ENCODE data around the gene TTC19. TPM values are rescaled to one million over a fixed set of nuclear protein-coding genes. Genes with fewer than 3 reads are reported as not detected.

Gene TTC19
- total RNA-seq, 6 experiments from 2014 or later: 10.4 to 15.4 (median 12.4) TPM

DNA sequence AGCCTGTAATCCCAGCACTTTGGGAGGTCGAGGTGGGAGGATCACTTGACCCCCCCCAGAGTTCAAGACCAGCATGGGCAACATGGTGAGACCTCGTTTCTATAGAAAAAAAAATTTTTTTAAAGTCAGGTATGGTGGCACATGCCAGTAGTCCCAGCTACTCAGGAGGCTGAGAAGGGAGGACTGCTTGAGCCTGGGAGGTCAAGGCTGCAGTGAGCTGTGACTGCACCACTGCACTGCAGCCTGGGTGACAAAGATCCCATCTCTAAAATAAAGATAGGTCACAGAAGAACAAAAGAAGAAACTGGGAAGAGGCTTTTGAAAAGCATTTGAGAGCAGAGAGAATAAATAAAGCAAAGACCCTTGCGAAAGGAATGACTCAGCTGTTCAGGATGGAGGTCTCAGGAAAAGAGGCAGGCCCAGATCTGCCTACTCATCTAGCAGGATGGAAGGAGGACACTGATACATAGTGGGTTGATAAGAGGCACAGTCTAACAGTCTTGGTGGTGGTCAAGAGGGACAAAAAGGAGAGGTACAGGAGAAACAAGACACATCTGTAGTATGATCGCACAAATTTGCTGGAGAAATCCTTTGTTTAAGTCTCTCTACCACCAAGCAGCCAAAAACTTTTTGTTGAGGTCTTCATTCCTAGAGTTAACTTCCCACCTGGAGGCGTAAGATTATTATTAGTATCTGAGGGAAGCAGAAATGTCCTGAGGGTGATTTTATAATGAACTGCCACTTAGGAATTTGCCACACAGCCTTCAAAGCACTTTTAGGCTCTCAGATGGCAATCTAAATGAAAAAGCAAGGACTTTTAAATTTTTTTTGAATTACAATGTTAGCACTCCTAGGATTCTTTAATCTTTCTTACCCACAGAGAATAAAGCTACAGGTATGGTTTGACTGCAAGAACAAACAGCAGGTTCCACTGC lies 17.7 kb upstream of the TTC19 start:
- H3K36me3 Mint-ChIP-seq (ENCODE audit: low read depth): peaks cover 19% of the 10 kb centered on the region
- no peaks in the 10 kb centered on the region for H3K9me3 Mint-ChIP-seq
- peaks cover 16% of the 10 kb centered on the region for H3K4me1 Mint-ChIP-seq (ENCODE audit: low read depth)
- H3K27ac Mint-ChIP-seq: peak overlapping the region; percentile 70
- no peak for DNase-seq
- peaks cover 1% of the 10 kb centered on the region; the same call in 1 of the 2 replicates for H3K27me3 Mint-ChIP-seq (ENCODE audit: insufficient read depth)
- no peak for TF ChIP-seq CTCF (IDR thresholded peaks at IDR 0.05)
- no peak overlapping the region for H3K4me3 Mint-ChIP-seq

- Mint-ChIP-seq H3K27ac (no peak overlapping the region), H3K4me3 (no peak overlapping the region), H3K36me3 (ENCODE audit: low read depth) (peaks cover 8% of the 10 kb centered on the region), H3K27me3 (ENCODE audit: insufficient read depth) (no peaks in the 10 kb centered on the region), H3K9me3 (peaks cover 1% of the 10 kb centered on the region; the same call in 1 of the 2 replicates), H3K4me1 (ENCODE audit: low read depth) (peaks cover 15% of the 10 kb centered on the region)
- no peak for DNase-seq
- no peak for TF ChIP-seq CTCF (IDR thresholded peaks at IDR 0.05)
These were observed 3.3 kb upstream of the TTC19 start for GRCh38 chr17:15996322-15996721.

DNA sequence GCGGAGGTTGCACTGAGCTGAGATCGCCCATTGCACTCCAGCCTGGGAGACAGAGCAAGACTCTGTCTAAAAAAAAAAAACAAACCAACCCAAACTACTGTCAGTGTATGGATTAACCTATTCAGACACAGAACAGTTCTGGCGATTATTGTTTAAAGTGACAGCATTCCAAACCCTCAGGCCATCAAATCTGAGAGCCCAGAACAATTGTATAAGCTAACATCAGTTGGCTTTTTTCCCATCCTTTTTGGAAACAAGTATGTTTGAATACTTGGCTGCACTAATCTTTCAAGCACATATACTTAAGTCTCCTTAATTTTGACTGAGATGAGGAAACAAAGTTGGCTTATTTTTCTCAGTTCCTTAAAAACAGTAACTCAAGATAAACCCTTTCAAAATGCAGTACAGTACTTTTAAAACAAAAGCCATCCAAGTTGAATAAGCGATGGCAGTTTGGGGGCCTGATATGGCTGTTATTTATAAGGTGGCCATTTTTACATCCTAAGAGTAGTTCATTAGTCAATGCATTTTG lies 1.5 kb upstream of the TTC19 start:
- no peak for TF ChIP-seq CTCF (IDR thresholded peaks at IDR 0.05)
- peaks cover 23% of the 10 kb centered on the region for H3K4me1 Mint-ChIP-seq (ENCODE audit: low read depth)
- H3K27ac Mint-ChIP-seq: peak overlapping the region; percentile 92
- peaks cover 23% of the 10 kb centered on the region for H3K36me3 Mint-ChIP-seq (ENCODE audit: low read depth)
- peaks cover 10% of the 10 kb centered on the region; the same call in 1 of the 2 replicates for H3K9me3 Mint-ChIP-seq
- peak overlapping the region; percentile 90; the same call in 1 of the 2 replicates for H3K4me3 Mint-ChIP-seq
- H3K27me3 Mint-ChIP-seq (ENCODE audit: insufficient read depth): no peaks in the 10 kb centered on the region; the same call in 1 of the 2 replicates
- no peak for DNase-seq

GRCh38 chr17:15999974-16000827 lies 577 bp downstream of the TTC19 start:
- H3K27ac Mint-ChIP-seq: peak overlapping the region; percentile 62
- no peaks in the 10 kb centered on the region; the same call in 1 of the 2 replicates for H3K27me3 Mint-ChIP-seq (ENCODE audit: insufficient read depth)
- peaks cover 10% of the 10 kb centered on the region; the same call in 1 of the 2 replicates for H3K9me3 Mint-ChIP-seq
- no peak for TF ChIP-seq CTCF (IDR thresholded peaks at IDR 0.05)
- DNase-seq: peak; percentile 17
- peak overlapping the region; percentile 88 for H3K4me3 Mint-ChIP-seq
- peaks cover 42% of the 10 kb centered on the region for H3K36me3 Mint-ChIP-seq (ENCODE audit: low read depth)
- peaks cover 23% of the 10 kb centered on the region for H3K4me1 Mint-ChIP-seq (ENCODE audit: low read depth)

DNA sequence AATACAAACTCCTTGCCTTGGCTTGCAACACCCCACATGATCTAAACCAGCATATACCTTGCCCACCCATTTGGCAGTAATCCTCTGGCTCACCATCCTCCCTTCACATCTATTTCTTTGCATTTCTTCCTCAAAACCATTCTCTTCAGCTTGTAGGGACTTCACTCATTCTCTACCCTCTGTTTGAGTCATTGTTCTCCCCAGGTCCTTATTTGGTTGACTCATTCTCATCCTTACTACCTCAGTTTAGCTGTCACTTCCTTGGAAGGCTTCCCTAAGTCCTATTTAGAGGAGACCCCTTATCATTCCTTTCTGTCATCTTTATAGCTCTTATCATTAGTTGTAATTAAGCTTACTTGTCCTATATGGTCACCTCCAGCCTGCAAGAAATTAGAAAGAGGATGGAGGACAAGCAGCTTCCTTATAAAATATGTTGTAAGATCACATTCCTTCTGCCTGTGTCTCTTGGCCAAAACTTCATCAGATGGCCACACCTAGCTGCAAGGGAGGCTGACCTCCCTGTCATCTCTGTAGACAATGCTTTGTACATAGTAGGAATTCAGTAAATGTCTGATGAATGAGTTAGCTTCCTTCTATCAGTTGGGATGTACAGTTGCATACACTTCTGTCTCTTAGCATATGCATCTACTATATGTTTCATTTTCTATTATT lies 1.7 kb downstream of the TTC19 start:
- Mint-ChIP-seq H3K27me3 (ENCODE audit: insufficient read depth) (no peaks in the 10 kb centered on the region; the same call in 1 of the 2 replicates), H3K4me3 (peak overlapping the region; percentile 88), H3K9me3 (peaks cover 10% of the 10 kb centered on the region; the same call in 1 of the 2 replicates), H3K27ac (peak overlapping the region; percentile 62), H3K36me3 (ENCODE audit: low read depth) (peaks cover 52% of the 10 kb centered on the region), H3K4me1 (ENCODE audit: low read depth) (peaks cover 23% of the 10 kb centered on the region)
- no peak for DNase-seq
- TF ChIP-seq CTCF (IDR thresholded peaks at IDR 0.05): no peak
